BE2C (cell line): ENCODE measurements around the gene SP6.

Experiments
- DNase-seq: peaks from one replicate; pipeline ENCODE4 v3.0.0-alpha.2; 2020
- H3K27me3 ChIP-seq: fragments of 250-450 bp; sonication (Bioruptor Pico); 2 replicates; pipeline ENCODE4 v1.5.1; 2020; ENCODE audit warnings: mild to moderate bottlenecking
- H3K36me3 ChIP-seq: fragments of 250-450 bp; sonication (Bioruptor Pico); 2 replicates; pipeline ENCODE4 v1.5.1; 2020; ENCODE audit warnings: mild to moderate bottlenecking
- H3K4me1 ChIP-seq: fragments of 250-450 bp; sonication (Bioruptor Pico); 2 replicates; pipeline ENCODE4 v1.5.1; 2020
- H3K4me3 ChIP-seq: 2 replicates; pipeline ENCODE4 v1.5.1; 2011; ENCODE audit warnings: low read depth, low read length
- H3K9me3 ChIP-seq: fragments of 250-450 bp; sonication (Bioruptor Pico); 2 replicates; pipeline ENCODE4 v1.5.1; 2020
- TF ChIP-seq, protein P1 (sequence below): IDR thresholded peaks from 2 replicates; pipeline ENCODE4 v1.5.1; 2012; ENCODE audit warnings: mild to moderate bottlenecking, low read depth, low read length

SP6 gene

DNA sequence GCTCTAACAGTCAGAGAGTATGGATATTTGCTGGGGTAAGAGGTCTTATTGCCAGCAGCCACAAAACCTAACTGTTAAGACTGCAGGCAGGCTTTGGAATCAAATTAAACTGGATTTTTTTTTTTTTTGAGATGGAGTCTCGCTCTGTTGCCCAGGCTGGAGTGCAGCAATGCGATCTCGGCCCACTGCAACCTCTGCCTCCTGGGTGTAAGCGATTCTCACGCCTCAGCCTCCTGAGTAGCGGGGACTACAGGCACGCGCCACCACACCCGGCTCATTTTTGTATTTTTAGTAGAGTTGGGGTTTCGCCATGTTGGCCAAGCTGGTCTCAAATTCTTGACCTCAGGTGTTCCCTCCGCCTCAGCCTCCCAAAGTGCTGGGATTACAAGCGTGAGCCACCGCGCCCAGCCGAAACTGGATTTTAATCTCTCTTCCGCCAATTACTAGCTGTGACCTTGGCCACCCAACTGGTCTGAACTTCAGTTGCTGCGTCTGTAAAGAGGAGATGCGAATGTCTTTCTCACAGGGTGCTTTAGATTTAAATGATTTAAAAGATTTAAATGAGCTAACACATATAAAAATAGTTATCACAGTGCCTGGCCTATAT is 20.5 kb downstream of the SP6 start:
- no peaks in the 10 kb centered on the region for H3K4me1 ChIP-seq
- H3K36me3 ChIP-seq: peaks cover 21% of the 10 kb centered on the region
- TF ChIP-seq, protein P1, sequence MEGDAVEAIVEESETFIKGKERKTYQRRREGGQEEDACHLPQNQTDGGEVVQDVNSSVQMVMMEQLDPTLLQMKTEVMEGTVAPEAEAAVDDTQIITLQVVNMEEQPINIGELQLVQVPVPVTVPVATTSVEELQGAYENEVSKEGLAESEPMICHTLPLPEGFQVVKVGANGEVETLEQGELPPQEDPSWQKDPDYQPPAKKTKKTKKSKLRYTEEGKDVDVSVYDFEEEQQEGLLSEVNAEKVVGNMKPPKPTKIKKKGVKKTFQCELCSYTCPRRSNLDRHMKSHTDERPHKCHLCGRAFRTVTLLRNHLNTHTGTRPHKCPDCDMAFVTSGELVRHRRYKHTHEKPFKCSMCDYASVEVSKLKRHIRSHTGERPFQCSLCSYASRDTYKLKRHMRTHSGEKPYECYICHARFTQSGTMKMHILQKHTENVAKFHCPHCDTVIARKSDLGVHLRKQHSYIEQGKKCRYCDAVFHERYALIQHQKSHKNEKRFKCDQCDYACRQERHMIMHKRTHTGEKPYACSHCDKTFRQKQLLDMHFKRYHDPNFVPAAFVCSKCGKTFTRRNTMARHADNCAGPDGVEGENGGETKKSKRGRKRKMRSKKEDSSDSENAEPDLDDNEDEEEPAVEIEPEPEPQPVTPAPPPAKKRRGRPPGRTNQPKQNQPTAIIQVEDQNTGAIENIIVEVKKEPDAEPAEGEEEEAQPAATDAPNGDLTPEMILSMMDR: no peak
- no peak for DNase-seq
- no peaks in the 10 kb centered on the region for H3K9me3 ChIP-seq
- peak overlapping the region; percentile 99 for H3K4me3 ChIP-seq
- no peaks in the 10 kb centered on the region for H3K27me3 ChIP-seq

DNA sequence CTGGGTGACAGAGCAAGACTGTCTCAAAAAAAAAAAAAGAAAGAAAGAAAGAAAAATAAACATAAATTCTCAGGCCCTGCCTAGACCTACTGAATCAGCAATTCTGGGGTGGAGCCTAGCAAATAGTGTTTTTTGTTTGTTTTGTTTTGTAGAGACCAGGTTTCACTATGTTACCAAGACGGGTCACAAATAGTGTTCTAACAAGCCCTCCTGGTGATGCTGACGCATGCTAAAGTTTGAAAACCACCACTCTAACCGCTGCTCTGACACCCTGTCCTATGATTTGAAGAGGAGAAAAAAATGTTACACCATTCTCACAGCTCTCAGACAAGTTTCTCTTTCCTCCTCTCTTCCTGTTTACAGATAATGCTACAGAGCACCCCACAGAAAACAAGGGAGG is 21.1 kb downstream of the SP6 start:
- Histone ChIP-seq H3K4me1 (no peaks in the 10 kb centered on the region), H3K4me3 (no peak overlapping the region), H3K27me3 (no peaks in the 10 kb centered on the region), H3K9me3 (no peaks in the 10 kb centered on the region), H3K36me3 (peaks cover 26% of the 10 kb centered on the region)
- TF ChIP-seq, protein P1: no peak
- no peak for DNase-seq

DNA sequence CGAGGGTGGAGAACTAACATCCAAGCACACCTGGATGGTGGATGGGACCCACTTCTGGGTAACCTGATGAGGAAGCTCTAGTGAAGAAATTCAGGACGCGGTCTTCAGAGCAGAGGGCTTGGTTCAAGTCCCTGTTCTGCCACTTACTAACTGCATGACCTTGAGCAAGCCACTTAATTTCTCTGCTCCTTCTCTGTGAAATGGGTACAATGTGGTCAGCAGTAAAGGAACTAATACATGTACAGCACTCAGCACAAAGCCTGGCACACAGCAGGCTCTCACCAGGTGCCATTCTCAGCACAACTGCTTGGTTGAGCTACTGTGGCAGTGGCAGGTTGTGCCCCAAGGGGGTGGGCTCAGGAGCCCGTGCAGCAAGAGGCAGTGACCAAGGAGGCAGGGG is 27.4 kb downstream of the SP6 start:
- TF ChIP-seq, protein P1: no peak
- Histone ChIP-seq H3K36me3 (peaks cover 39% of the 10 kb centered on the region), H3K27me3 (no peaks in the 10 kb centered on the region), H3K9me3 (no peaks in the 10 kb centered on the region), H3K4me3 (no peak overlapping the region), H3K4me1 (peaks cover 8% of the 10 kb centered on the region; the same call in 1 of the 2 replicates)
- DNase-seq: no peak

DNA sequence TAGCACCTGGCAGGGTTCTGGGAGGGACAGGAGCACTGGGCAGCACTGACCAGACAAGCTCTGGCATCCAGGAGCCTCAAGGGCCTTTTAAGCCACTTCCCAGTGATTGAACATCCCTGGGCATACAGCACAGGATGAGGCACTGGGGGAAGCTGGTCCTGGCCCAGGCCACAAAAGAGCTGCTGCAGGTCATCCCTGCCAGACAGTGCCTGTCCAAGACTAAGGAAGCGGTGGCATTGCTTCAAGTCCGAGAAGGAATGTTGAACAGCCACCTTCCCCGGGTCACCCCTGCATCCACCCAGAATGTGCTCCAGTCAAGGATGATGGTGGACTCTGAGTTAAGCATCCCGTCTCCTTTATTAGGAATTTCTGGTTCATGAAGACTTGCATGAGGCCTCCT is 28.2 kb downstream of the SP6 start:
- Histone ChIP-seq H3K36me3 (peaks cover 38% of the 10 kb centered on the region), H3K9me3 (no peaks in the 10 kb centered on the region), H3K4me1 (peaks cover 8% of the 10 kb centered on the region; the same call in 1 of the 2 replicates), H3K27me3 (no peaks in the 10 kb centered on the region), H3K4me3 (no peak overlapping the region)
- TF ChIP-seq, protein P1: no peak
- DNase-seq: no peak

DNA sequence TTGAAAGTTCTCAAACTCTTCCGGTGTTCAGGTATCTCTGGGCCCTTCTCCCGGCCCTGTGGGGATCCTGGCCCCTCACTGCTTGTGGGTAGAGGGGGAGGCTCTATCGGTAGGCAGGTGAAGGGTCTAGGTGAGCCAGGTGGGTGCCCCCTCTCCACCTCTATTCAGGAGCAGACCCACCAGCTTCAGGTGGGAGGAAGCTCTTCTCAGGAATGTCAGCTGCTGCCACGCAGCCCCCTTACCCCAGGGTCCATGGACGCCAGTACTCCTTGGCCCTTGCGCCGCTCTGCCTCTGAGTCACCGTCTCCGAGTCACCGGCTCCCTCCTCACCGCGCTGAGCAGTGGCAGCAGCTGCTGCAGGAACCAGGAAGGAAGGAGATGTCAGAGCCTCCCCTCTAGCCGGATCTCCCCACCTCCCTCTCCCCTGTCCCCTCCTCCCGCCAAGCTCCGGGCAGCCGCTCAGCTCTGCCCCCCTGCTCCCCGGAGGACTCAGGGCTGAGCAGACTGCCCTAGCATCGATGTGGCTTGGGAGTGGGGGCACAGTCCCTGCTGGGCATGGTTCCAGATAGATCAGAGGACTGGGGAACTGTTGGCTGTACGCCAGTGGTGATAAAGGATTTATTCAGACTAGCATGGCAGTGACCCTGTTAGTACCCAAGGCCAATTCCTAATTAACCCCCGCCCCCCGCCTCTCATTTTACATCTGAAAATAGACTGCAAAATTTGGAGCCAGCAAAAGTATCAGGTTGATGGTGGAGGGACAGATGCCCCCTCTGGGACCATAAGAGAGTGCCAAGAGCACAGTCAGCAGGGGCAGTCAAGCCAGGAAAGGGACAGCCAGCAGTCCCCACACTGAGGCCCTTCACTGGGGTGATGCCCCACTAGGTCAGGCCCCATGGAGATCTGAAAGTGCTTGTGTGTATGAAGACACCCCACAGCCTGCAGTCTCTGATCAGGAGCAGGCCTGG is 29.3 kb downstream of the SP6 start, which contains the start of gene OSBPL7:
Gene OSBPL7, minus strand, starts transcription at position 371 of the 968 bp plus-strand sequence. CDS start 1,516 bp downstream, outside the sequence.
- no peaks in the 10 kb centered on the region for H3K27me3 ChIP-seq
- TF ChIP-seq, protein P1: peak; percentile 14; the same call in 1 of the 2 replicates
- peak; percentile 92 for DNase-seq
- H3K4me3 ChIP-seq: peak within 1 kb of the TSS; percentile 82
- H3K36me3 ChIP-seq: peaks cover 30% of the 10 kb centered on the region
- H3K4me1 ChIP-seq: peaks cover 8% of the 10 kb centered on the region; the same call in 1 of the 2 replicates
- no peaks in the 10 kb centered on the region for H3K9me3 ChIP-seq
